GM21423 (cell line): ENCODE measurements around the gene ME2.
"Not testable (repeated sequence)": the region's sequence is repeated elsewhere in the genome, so short reads cannot be mapped to it uniquely, and the experiment has no call there.

Experiments
- ATAC-seq: cut with Tn5 transposase; IDR thresholded peaks from one replicate; pipeline ENCODE4 v1.9.1; 2021; ENCODE audit warnings: mild to moderate bottlenecking, moderate library complexity; ENCODE audit not compliant: unreplicated experiment

The ME2 gene

GRCh38 chr18:50969448-50969847 lies 90.5 kb downstream of the ME2 start:
- no peak for ATAC-seq

GRCh38 chr18:50970006-50970405 lies 91.1 kb downstream of the ME2 start:
- ATAC-seq: no peak

- ATAC-seq: not testable (repeated sequence)
Observed at GRCh38 chr18:50972404-50972803, 93.5 kb downstream of the ME2 start.

GRCh38 chr18:50973367-50974126 lies 94.6 kb downstream of the ME2 start:
- no peak for ATAC-seq

- no peak for ATAC-seq
Observed at GRCh38 chr18:50977037-50977760, 98.3 kb downstream of the ME2 start.

GRCh38 chr18:50981381-50981780 lies 102.5 kb downstream of the ME2 start:
- no peak for ATAC-seq

GRCh38 chr18:50982086-50982801 lies 103.3 kb downstream of the ME2 start:
- ATAC-seq: no peak

- ATAC-seq: no peak
Observed at GRCh38 chr18:50982802-50983179, 103.9 kb downstream of the ME2 start.

- ATAC-seq: no peak
Observed at GRCh38 chr18:50986360-50987087, 107.6 kb downstream of the ME2 start.

GRCh38 chr18:50987261-50987660 lies 108.3 kb downstream of the ME2 start:
- no peak for ATAC-seq

GRCh38 chr18:50989711-50990110 lies 110.8 kb downstream of the ME2 start:
- ATAC-seq: no peak

- no peak for ATAC-seq
Observed at GRCh38 chr18:50992351-50992762, 113.4 kb downstream of the ME2 start.

GRCh38 chr18:50994031-50994430 lies 115.1 kb downstream of the ME2 start:
- ATAC-seq: no peak

GRCh38 chr18:51003174-51003573 lies 124.3 kb downstream of the ME2 start:
- ATAC-seq: not testable (repeated sequence)
